Gastroesophageal sphincter (tissue), 4 donors: Measurements from ENCODE around the gene GALNT9. TPM values are rescaled to one million over a fixed set of nuclear protein-coding genes. Genes with fewer than 3 reads are reported as not detected.
"Not testable (repeated sequence)": the region's sequence is repeated elsewhere in the genome, so short reads cannot be mapped to it uniquely, and the experiment has no call there.

Experiments
- ATAC-seq: fragments of 150-250 bp; one replicate; pipeline ENCODE4 v1.9.1; 2016; ENCODE audit warnings: mild to moderate bottlenecking, moderate library complexity
- H3K27ac ChIP-seq, 4 donors: fragments of 200-600 bp; sonication (generic) in 3 of 4; 1 replicate in 3 of 4; 2 replicates in 1 of 4; pipeline ENCODE4 v1.5.1; 2016 to 2019
- H3K27me3 ChIP-seq: fragments of 200-600 bp; sonication (generic); one replicate; pipeline ENCODE4 v1.5.1; 2019
- H3K36me3 ChIP-seq, 2 donors: fragments of 200-600 bp; sonication (generic); one replicate each; pipeline ENCODE4 v1.5.1; 2019; ENCODE audit warnings: control low read depth in 1 of 2
- H3K4me1 ChIP-seq, 3 donors: fragments of 200-600 bp; sonication (generic); 1 replicate in 2 of 3; 2 replicates in 1 of 3; pipeline ENCODE4 v1.5.1; 2016 to 2019; ENCODE audit warnings: control low read depth in 2 of 3
- H3K4me3 ChIP-seq, 2 donors: fragments of 200-600 bp; sonication (generic); one replicate each; pipeline ENCODE4 v1.5.1; 2019; ENCODE audit warnings: mild to moderate bottlenecking in 1 of 2, moderate library complexity in 1 of 2
- H3K9me3 ChIP-seq, 3 donors: fragments of 200-600 bp; sonication (generic); one replicate each; pipeline ENCODE4 v1.5.1; 2017 to 2019; ENCODE audit warnings: control low read depth in 2 of 3
- CTCF ChIP-seq, 4 experiments: fragments of 200-600 bp in 2 of 4; fragments of 450-650 bp in 2 of 4; sonication (generic) in 1 of 4; IDR thresholded peaks; one replicate each; pipeline ENCODE4 v1.5.1; 2017 to 2019; ENCODE audit warnings: antibody characterized with exemption in 4 of 4, mild to moderate bottlenecking in 2 of 4, moderate library complexity in 2 of 4
- EP300 ChIP-seq: sonication (generic); formaldehyde crosslinking; IDR thresholded peaks from one replicate; pipeline ENCODE4 v1.6.1; 2017; ENCODE audit warnings: antibody characterized with exemption, mild to moderate bottlenecking
- POLR2A ChIP-seq, 2 donors: fragments of 450-650 bp; IDR thresholded peaks; one replicate each; pipeline ENCODE4 v1.6.1; 2017; ENCODE audit warnings: antibody characterized with exemption in 2 of 2, mild to moderate bottlenecking in 2 of 2, moderate library complexity in 1 of 2
- POLR2AphosphoS5 ChIP-seq: sonication (generic); formaldehyde crosslinking; IDR thresholded peaks from one replicate; pipeline ENCODE4 v1.6.1; 2017; ENCODE audit warnings: antibody characterized with exemption
- WGBS, 2 donors: methylation state at CpG; one replicate each; pipeline ENCODE4 v1.1.5; 2018; ENCODE audit warnings: low coverage in 1 of 2; 5-methylcytosine and 5-hydroxymethylcytosine counted together
- total RNA-seq, 4 donors: library from RNA; depleted of rRNA; stranded (reverse); fragments of >200 nt; gene quantifications; one replicate each; pipeline ENCODE4 v1.1.0, GENCODE V29; 2016

GALNT9 gene
- total RNA-seq, 4 donors from 2014 or later, result 2.0 TPM; not detected in 3

- Histone ChIP-seq H3K9me3 (peaks cover 0 to 3% (median 0%) of the 10 kb centered on the region in 3 donors), H3K27ac (no peak overlapping the region), H3K4me3 (no peak overlapping the region), H3K36me3 (no peaks in the 10 kb centered on the region), H3K4me1 (peaks cover 0 to under 1% (median 0%) of the 10 kb centered on the region in 3 donors), H3K27me3 (peaks cover 43% of the 10 kb centered on the region)
- no CpG with 5 or more reads among the region's 18 CpGs for WGBS, 2 donors
- TF ChIP-seq EP300 (no peak), POLR2AphosphoS5 (no peak), CTCF (IDR thresholded peaks at IDR 0.05) (no peak), POLR2A (IDR thresholded peaks at IDR 0.05) (no peak)
- ATAC-seq, result no peak
Measured at GRCh38 chr12:132199101-132199500, 130.3 kb downstream of the GALNT9 start.

DNA sequence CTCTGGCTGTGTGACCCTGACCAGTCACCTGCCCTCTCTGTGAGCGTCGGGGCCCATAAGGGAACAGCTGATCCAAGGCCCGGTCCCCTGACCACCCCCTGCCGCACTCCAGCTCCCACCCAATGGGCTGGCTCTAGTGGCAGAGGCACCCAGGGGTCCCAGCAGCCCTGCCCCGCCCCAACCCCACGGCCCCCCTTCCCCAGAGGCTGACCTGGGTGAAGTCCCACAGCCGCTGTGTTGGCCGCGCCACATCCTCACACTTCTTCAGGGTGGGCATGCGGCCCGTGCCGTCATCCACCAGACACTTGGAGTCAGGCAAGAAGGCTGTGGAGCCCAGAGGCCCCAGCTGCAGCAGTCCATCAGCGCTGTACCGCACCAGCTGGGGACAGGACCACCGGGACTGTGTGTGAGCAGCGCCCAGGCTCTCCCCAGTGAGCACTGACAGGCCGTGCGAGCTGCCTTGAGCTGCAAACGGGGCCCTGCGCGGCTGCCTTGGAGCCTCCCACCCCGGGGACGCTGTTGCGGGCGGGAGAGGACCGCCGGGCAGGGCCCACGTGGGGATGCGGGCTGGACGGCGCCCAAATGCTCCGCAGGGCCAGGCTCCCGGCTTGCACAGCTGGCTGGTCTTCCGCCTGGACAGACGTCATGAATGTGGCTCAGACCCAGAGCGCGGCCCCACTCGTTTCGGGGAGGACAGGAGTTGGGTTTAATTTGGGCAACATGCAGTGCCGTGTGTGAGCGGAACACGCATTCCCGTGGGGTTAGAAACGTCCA lies 131.6 kb downstream of the GALNT9 start:
- Histone ChIP-seq H3K27me3 (peaks cover 29% of the 10 kb centered on the region), H3K9me3 (peaks cover 0 to 13% (median 0%) of the 10 kb centered on the region in 3 donors), H3K4me3 (no peak overlapping the region), H3K36me3 (no peaks in the 10 kb centered on the region), H3K4me1 (no peaks in the 10 kb centered on the region), H3K27ac (no peak overlapping the region)
- ATAC-seq, result no peak
- WGBS, 2 donors, result no CpG with 5 or more reads among the region's 44 CpGs
- TF ChIP-seq POLR2AphosphoS5, result no peak
- no peak for TF ChIP-seq CTCF (IDR thresholded peaks at IDR 0.05)
- TF ChIP-seq POLR2A (IDR thresholded peaks at IDR 0.05), result no peak
- TF ChIP-seq EP300, result no peak

GRCh38 chr12:132196873-132197390 lies 132.5 kb downstream of the GALNT9 start:
- Histone ChIP-seq H3K4me3 (no peak overlapping the region), H3K9me3 (peaks cover 0 to 13% (median 0%) of the 10 kb centered on the region in 3 donors), H3K4me1 (no peaks in the 10 kb centered on the region), H3K36me3 (no peaks in the 10 kb centered on the region), H3K27ac (no peak overlapping the region), H3K27me3 (peaks cover 21% of the 10 kb centered on the region)
- no peak for TF ChIP-seq EP300
- WGBS, 2 donors, result 70% methylated on average over 4 of the region's 22 CpGs; no CpG with 5 or more reads in 1 of the 2 donors
- ATAC-seq, result no peak

DNA sequence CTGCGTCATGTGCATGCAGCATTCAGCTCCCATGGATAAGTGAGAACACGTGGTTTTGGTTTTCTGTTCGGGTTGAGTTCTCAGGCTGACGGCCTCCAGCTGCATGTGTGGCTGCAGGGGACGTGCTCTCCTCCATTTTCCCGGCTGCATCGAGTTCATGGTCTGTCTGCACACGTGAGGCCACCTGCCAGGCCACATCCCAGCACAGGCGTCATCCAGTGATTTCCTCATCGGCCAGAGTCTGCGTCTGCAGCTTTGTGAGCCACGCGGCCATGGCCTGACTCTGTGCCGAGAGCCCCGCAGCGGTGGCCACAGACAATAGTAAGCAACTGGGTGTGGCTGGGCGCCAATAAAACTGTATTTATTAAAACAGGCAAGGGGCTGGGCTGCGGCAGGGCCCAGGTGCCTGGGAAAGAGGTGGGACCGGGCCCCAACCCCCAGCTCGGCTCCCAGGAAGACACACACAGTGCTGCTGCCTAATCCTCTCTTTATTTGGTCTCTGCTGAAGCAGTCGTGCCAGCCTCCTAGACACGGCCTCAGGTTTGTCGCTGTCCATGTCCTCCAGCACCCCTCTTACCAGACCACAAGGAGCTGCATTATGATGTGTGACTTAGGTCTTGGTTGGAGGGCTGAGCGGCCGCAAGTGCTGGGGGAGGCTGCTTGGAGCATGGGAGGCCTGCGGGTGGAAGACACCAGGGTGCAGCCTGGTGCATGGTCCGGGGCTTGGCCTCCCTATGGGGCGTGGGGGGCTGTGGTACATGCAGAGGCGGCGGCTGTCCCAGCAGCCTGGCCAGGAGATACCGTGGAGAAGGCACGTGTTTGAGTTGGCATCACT lies 133.1 kb downstream of the GALNT9 start:
- Histone ChIP-seq H3K9me3 (peaks cover 0 to 13% (median 0%) of the 10 kb centered on the region in 3 donors), H3K36me3 (no peaks in the 10 kb centered on the region), H3K4me1 (peaks cover 0 to under 1% (median 0%) of the 10 kb centered on the region in 3 donors), H3K27me3 (peaks cover 14% of the 10 kb centered on the region), H3K4me3 (no peak overlapping the region), H3K27ac (no peak overlapping the region)
- no peak for TF ChIP-seq CTCF (IDR thresholded peaks at IDR 0.05)
- TF ChIP-seq POLR2AphosphoS5, result no peak
- no peak for TF ChIP-seq EP300
- TF ChIP-seq POLR2A (IDR thresholded peaks at IDR 0.05), result no peak
- no peak for ATAC-seq
- 62 to 100% methylated on average over 1 to 8 of the region's 32 CpGs for WGBS, 2 donors

DNA sequence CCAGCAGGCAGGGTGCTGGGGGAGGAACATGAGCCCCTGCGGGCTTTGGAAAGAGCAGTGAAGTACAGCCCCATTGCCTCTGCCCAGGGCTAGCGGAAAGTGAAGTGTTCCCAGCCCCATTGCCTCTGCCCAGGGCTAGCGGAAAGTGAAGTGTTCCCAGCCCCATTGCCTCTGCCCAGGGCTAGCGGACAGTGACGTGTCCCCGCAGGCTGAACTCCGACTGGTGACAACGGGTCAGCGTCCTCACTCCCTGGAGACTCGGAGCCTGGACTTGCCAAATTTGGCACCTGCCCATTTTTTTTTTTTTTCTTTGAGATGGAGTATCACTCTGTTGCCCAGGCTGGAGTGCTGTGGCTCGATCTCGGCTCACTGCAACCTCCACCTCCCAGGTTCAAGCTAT lies 134.1 kb downstream of the GALNT9 start:
- H3K4me1 ChIP-seq, result peaks cover 0 to 11% (median 5%) of the 10 kb centered on the region in 3 donors
- not testable (repeated sequence) for H3K27me3 ChIP-seq, H3K36me3 ChIP-seq, H3K27ac ChIP-seq, ATAC-seq, H3K4me3 ChIP-seq
- H3K9me3 ChIP-seq, result peaks cover 0 to 13% (median 0%) of the 10 kb centered on the region in 3 donors
- whole genome bisulfite sequencing, 2 donors, result 60 to 74% methylated on average over 3 of the region's 12 CpGs
